HG03442 (cell line): ENCODE data around the gene MAGEE2.
"Not testable (repeated sequence)": the region's sequence is repeated elsewhere in the genome, so short reads cannot be mapped to it uniquely, and the experiment has no call there.

Experiments used
- ATAC-seq: cut with Tn5 transposase; IDR thresholded peaks from one replicate; pipeline ENCODE4 v1.9.1; 2021; ENCODE audit warnings: mild to moderate bottlenecking, moderate library complexity; ENCODE audit not compliant: unreplicated experiment

Gene MAGEE2

GRCh38 chrX:75784680-75785491 lies at the start of gene MAGEE2:
Gene MAGEE2 (minus strand): TSS chrX:75785254. CDS start chrX:75785051, 203 bp downstream.
- ATAC-seq: no peak

- ATAC-seq: no peak
These were observed 1.2 kb upstream of the MAGEE2 start for GRCh38 chrX:75786290-75786689.

GRCh38 chrX:75781611-75782010 lies 3.4 kb downstream of the MAGEE2 start:
- ATAC-seq: no peak

GRCh38 chrX:75768063-75768462 lies 17.0 kb downstream of the MAGEE2 start:
- ATAC-seq: not testable (repeated sequence)

GRCh38 chrX:75748431-75748830 lies 36.6 kb downstream of the MAGEE2 start:
- no peak for ATAC-seq

GRCh38 chrX:75746891-75747639 lies 38.0 kb downstream of the MAGEE2 start:
- peak; percentile 86 for ATAC-seq
